Lower lobe of right lung (tissue), 2 donors: ENCODE data around the gene NCKAP5. TPM values are rescaled to one million over a fixed set of nuclear protein-coding genes. Genes with fewer than 3 reads are reported as not detected.
"Not testable (repeated sequence)": the region's sequence is repeated elsewhere in the genome, so short reads cannot be mapped to it uniquely, and the experiment has no call there.

Source experiments
- ATAC-seq, 2 donors: fragments of 200-7000 bp; cut with Tn5 transposase; one replicate each; pipeline ENCODE4 v1.9.1; 2020 to 2022; ENCODE audit warnings: mild to moderate bottlenecking in 2 of 2, moderate library complexity in 2 of 2
- DNase-seq: peaks from one replicate; pipeline ENCODE4 v3.0.0-alpha.2; 2020
- H3K27ac ChIP-seq: fragments of 200-600 bp; one replicate; pipeline ENCODE4 v1.8.0; 2022
- H3K27me3 ChIP-seq: fragments of 200-600 bp; one replicate; pipeline ENCODE4 v1.8.0; 2022; ENCODE audit warnings: low read depth
- H3K36me3 ChIP-seq: fragments of 200-600 bp; one replicate; pipeline ENCODE4 v1.8.0; 2022; ENCODE audit warnings: mild to moderate bottlenecking
- H3K4me1 ChIP-seq: fragments of 200-600 bp; one replicate; pipeline ENCODE4 v1.8.0; 2022
- H3K4me3 ChIP-seq: fragments of 200-600 bp; one replicate; pipeline ENCODE4 v1.8.0; 2022; ENCODE audit warnings: mild to moderate bottlenecking
- H3K9me3 ChIP-seq: fragments of 200-600 bp; one replicate; pipeline ENCODE4 v1.8.0; 2022
- CTCF ChIP-seq: fragments of 200-600 bp; IDR thresholded peaks from one replicate; pipeline ENCODE4 v1.8.0; 2022; ENCODE audit warnings: antibody characterized with exemption, mild to moderate bottlenecking
- intact Hi-C: fragments of 100-400 bp; cut with DNase I; formaldehyde crosslinking; loops from one replicate; pipeline ENCODE4 v1.11.0; 2022
- total RNA-seq: library from RNA; stranded (reverse); fragmentation: NEBNext Ultra II Directional; extraction: Animal tissue kit (Norgen Biotek cat#: 25700); gene quantifications from one replicate; pipeline ENCODE4 v1.2.1, GENCODE V29; 2021
- donor health status: DM: no; HTN: yes; CAD: no; lungs with severe emphysema.

The NCKAP5 gene
- total RNA-seq, 1 donor from 2014 or later, result 34.6 TPM

DNA sequence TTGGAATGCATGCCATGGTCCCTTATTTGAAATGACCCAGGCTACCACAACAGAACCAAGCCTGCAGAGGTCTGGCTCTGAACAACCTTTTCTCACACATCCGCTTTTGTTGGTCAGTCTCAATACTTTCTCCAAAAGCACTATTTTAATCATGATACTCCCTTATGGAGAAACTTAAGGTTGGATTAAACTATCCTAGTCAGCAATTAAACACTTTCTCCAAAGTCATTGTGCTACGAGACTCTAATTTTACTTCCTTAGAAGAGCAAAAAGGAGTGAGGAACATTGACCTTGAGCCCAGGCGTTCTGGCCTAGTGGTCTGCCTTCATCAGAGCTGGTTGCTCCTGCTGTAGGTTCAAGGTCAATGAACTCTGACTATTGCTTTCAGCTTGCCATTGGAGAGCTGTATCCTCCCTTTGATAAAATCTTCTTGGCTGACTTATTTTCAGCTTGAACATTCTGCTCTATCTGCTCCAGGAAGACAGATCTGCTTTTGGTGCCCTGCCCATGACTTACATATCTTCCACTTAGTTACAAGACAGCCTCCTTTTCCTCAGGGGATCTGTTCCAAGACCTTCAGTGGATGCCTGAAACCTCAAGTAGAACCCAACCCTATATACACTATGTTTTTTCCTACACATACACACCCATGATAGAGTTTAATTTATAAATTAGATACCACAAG lies 91.2 kb downstream of the NCKAP5 start:
- no peaks in the 10 kb centered on the region for H3K27me3 ChIP-seq
- no peaks in the 10 kb centered on the region for H3K9me3 ChIP-seq
- no peak for ATAC-seq
- no peak for DNase-seq
- no peak for TF ChIP-seq CTCF
- H3K4me1 ChIP-seq, result no peaks in the 10 kb centered on the region
- H3K36me3 ChIP-seq, result no peaks in the 10 kb centered on the region
- H3K4me3 ChIP-seq, result no peak overlapping the region
- intact Hi-C loops, result no loop called here
- H3K27ac ChIP-seq, result no peak overlapping the region

DNA sequence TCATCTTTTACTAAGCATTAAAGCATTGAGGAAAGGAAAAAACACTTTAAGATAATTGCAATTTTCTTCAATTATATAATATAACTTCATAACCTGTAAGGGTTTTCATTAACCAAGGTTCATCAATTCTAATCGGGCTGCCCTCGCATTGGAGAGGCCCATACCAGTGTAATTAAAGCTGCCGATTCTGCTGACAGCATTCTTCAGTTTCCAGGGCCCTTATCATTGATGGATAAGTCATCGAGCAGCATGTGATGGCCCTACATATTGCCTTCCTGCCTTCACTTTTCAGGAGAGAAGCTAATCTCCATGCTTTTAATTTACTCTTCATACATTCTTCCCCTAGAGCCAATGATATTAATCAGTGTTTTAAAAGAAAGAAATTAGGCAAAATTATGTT lies 92.0 kb downstream of the NCKAP5 start:
- intact Hi-C loops, result no loop called here
- H3K4me3 ChIP-seq, result no peak overlapping the region
- H3K9me3 ChIP-seq, result no peaks in the 10 kb centered on the region
- no peaks in the 10 kb centered on the region for H3K36me3 ChIP-seq
- H3K27ac ChIP-seq, result no peak overlapping the region
- no peak for ATAC-seq
- no peaks in the 10 kb centered on the region for H3K27me3 ChIP-seq
- no peak for TF ChIP-seq CTCF
- no peak for DNase-seq
- no peaks in the 10 kb centered on the region for H3K4me1 ChIP-seq

GRCh38 chr2:133475610-133476009 lies 92.7 kb downstream of the NCKAP5 start:
- TF ChIP-seq CTCF, result no peak
- no peaks in the 10 kb centered on the region for H3K36me3 ChIP-seq
- H3K4me1 ChIP-seq, result no peaks in the 10 kb centered on the region
- DNase-seq, result no peak
- no peaks in the 10 kb centered on the region for H3K9me3 ChIP-seq
- no peak overlapping the region for H3K27ac ChIP-seq
- ATAC-seq, result no peak
- H3K27me3 ChIP-seq, result no peaks in the 10 kb centered on the region
- no peak overlapping the region for H3K4me3 ChIP-seq
- intact Hi-C loops, result no loop called here

GRCh38 chr2:133470446-133470845 lies 97.8 kb downstream of the NCKAP5 start:
- H3K9me3 ChIP-seq, H3K36me3 ChIP-seq, H3K4me3 ChIP-seq, ATAC-seq, H3K27me3 ChIP-seq, intact Hi-C loops, DNase-seq, H3K4me1 ChIP-seq, H3K27ac ChIP-seq: not testable (repeated sequence)

- Histone ChIP-seq H3K4me3 (no peak overlapping the region), H3K27ac (no peak overlapping the region), H3K9me3 (no peaks in the 10 kb centered on the region), H3K27me3 (no peaks in the 10 kb centered on the region), H3K4me1 (no peaks in the 10 kb centered on the region), H3K36me3 (no peaks in the 10 kb centered on the region)
- no peak for TF ChIP-seq CTCF
- no peak for DNase-seq
- intact Hi-C loops, result no loop called here
- no peak for ATAC-seq
These were observed 105.5 kb downstream of the NCKAP5 start for GRCh38 chr2:133462811-133463210.

DNA sequence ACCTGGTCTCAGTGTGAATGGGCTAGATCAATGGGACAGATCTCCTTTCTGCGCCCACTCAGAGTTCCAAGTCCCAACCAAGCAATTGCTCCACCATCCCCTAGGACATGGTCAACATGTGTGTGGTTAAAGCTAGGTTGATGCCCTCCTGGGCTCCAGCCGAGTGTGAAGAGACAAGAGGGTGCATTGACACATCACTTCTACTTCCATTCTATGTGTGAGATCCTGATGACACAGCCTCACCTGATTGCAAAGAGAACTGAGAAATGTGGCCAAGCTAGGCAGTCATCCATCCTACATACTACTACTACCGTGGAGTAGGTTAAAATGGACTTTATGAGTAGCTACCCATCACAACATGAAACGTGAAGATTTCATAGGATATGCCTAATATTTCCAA lies 106.8 kb downstream of the NCKAP5 start:
- no peaks in the 10 kb centered on the region for H3K27me3 ChIP-seq
- ATAC-seq (no peak), DNase-seq (no peak)
- no peaks in the 10 kb centered on the region for H3K4me1 ChIP-seq
- intact Hi-C loops, result no loop called here
- H3K27ac ChIP-seq, result no peak overlapping the region
- TF ChIP-seq CTCF, result no peak
- H3K9me3 ChIP-seq, result no peaks in the 10 kb centered on the region
- H3K36me3 ChIP-seq, result no peaks in the 10 kb centered on the region
- H3K4me3 ChIP-seq, result no peak overlapping the region
